SK-N-MC (cell line): ENCODE data around the gene SAV1.

Experiments
- DNase-seq: peaks from one replicate; pipeline ENCODE4 v3.0.0-alpha.2; 2011; ENCODE audit warnings: low read depth, low spot score
- H3K27ac ChIP-seq: fragments of 200-600 bp; sonication (generic); 2 replicates; pipeline ENCODE4 v1.5.1; 2016; ENCODE audit warnings: mixed run types
- H3K36me3 ChIP-seq: fragments of 200-600 bp; sonication (generic); 2 replicates; pipeline ENCODE4 v1.6.1; 2017; ENCODE audit warnings: antibody characterized with exemption, low read length, mixed read lengths; ENCODE audit not compliant: insufficient read depth
- H3K4me3 ChIP-seq: fragments of 200-600 bp; sonication (generic); 2 replicates; pipeline ENCODE4 v1.5.1; 2016
- H3K9ac ChIP-seq: fragments of 200-600 bp; sonication (generic); 2 replicates; pipeline ENCODE4 v1.8.0; 2017; ENCODE audit warnings: mixed run types, mixed read lengths; ENCODE audit not compliant: insufficient read length
- H3K9me3 ChIP-seq: fragments of 200-600 bp; sonication (generic); 2 replicates; pipeline ENCODE4 v1.6.1; 2017; ENCODE audit warnings: low read depth, mild to moderate bottlenecking, antibody characterized with exemption, low read length, moderate library complexity, mixed read lengths
- EZH2 ChIP-seq: fragments of 200-600 bp; sonication (generic); IDR thresholded peaks from one replicate; pipeline ENCODE4 v1.6.1; 2017; ENCODE audit warnings: antibody characterized with exemption
- FOXP2 ChIP-seq: optimal IDR thresholded peaks from 2 replicates; pipeline ENCODE3; 2011; ENCODE audit warnings: mild to moderate bottlenecking, moderate library complexity; ENCODE audit not compliant: insufficient read depth; ENCODE audit errors: extremely low read length, control extremely low read depth
- POLR2AphosphoS5 ChIP-seq: IDR thresholded peaks from 2 replicates; pipeline ENCODE4 v1.6.1; 2012; ENCODE audit warnings: mild to moderate bottlenecking, low read depth, low read length, borderline replicate concordance

Gene SAV1

GRCh38 chr14:50607181-50607580 lies 60.9 kb downstream of the SAV1 start:
- Histone ChIP-seq H3K4me3 (no peak overlapping the region), H3K36me3 (no peaks in the 10 kb centered on the region), H3K9me3 (no peaks in the 10 kb centered on the region), H3K9ac (no peak overlapping the region), H3K27ac (no peak overlapping the region)
- TF ChIP-seq EZH2: no peak
- no peak for TF ChIP-seq FOXP2
- no peak for TF ChIP-seq POLR2AphosphoS5
- no peak for DNase-seq

GRCh38 chr14:50606468-50606867 lies 61.6 kb downstream of the SAV1 start:
- TF ChIP-seq FOXP2: no peak
- no peak for TF ChIP-seq POLR2AphosphoS5
- no peak for TF ChIP-seq EZH2

GRCh38 chr14:50605766-50606165 lies 62.3 kb downstream of the SAV1 start:
- DNase-seq: no peak
- no peak for TF ChIP-seq EZH2
- no peak for TF ChIP-seq FOXP2
- TF ChIP-seq POLR2AphosphoS5: no peak
- Histone ChIP-seq H3K9ac (peak overlapping the region; percentile 10), H3K4me3 (no peak overlapping the region), H3K27ac (peak overlapping the region; percentile 49; the same call in 1 of the 2 replicates), H3K36me3 (no peaks in the 10 kb centered on the region), H3K9me3 (no peaks in the 10 kb centered on the region)

More at GRCh38 chr14:50606468-50606867, 61.6 kb downstream of the SAV1 start:
- Histone ChIP-seq H3K9me3 (no peaks in the 10 kb centered on the region), H3K36me3 (no peaks in the 10 kb centered on the region), H3K9ac (no peak overlapping the region), H3K4me3 (no peak overlapping the region), H3K27ac (no peak overlapping the region)
- DNase-seq: no peak

- DNase-seq: no peak
These were observed 64.5 kb downstream of the SAV1 start for GRCh38 chr14:50603565-50603964.

GRCh38 chr14:50602035-50602434 lies 66.1 kb downstream of the SAV1 start:
- Histone ChIP-seq H3K9ac (no peak overlapping the region), H3K36me3 (no peaks in the 10 kb centered on the region), H3K27ac (no peak overlapping the region), H3K9me3 (no peaks in the 10 kb centered on the region), H3K4me3 (no peak overlapping the region)
- DNase-seq: no peak
- TF ChIP-seq EZH2 (no peak), POLR2AphosphoS5 (no peak), FOXP2 (no peak)

More at GRCh38 chr14:50603565-50603964, 64.5 kb downstream of the SAV1 start:
- Histone ChIP-seq H3K9me3 (no peaks in the 10 kb centered on the region), H3K4me3 (no peak overlapping the region), H3K9ac (no peak overlapping the region), H3K27ac (no peak overlapping the region), H3K36me3 (no peaks in the 10 kb centered on the region)
- no peak for TF ChIP-seq EZH2
- TF ChIP-seq POLR2AphosphoS5: no peak
- TF ChIP-seq FOXP2: no peak

- DNase-seq: no peak
- no peak overlapping the region for H3K9ac ChIP-seq
- H3K36me3 ChIP-seq: no peaks in the 10 kb centered on the region
- H3K4me3 ChIP-seq: no peak overlapping the region
- TF ChIP-seq POLR2AphosphoS5 (no peak), EZH2 (no peak), FOXP2 (no peak)
- no peaks in the 10 kb centered on the region for H3K9me3 ChIP-seq
- H3K27ac ChIP-seq: no peak overlapping the region
These were observed 66.7 kb downstream of the SAV1 start for GRCh38 chr14:50601394-50601793.

GRCh38 chr14:50600849-50601248 lies 67.3 kb downstream of the SAV1 start:
- Histone ChIP-seq H3K36me3 (no peaks in the 10 kb centered on the region), H3K9me3 (no peaks in the 10 kb centered on the region), H3K27ac (no peak overlapping the region), H3K9ac (no peak overlapping the region), H3K4me3 (no peak overlapping the region)
- no peak for DNase-seq
- TF ChIP-seq POLR2AphosphoS5 (no peak), EZH2 (no peak), FOXP2 (no peak)

- no peak for DNase-seq
- H3K9ac ChIP-seq: no peak overlapping the region
- no peak overlapping the region for H3K27ac ChIP-seq
- TF ChIP-seq POLR2AphosphoS5 (no peak), FOXP2 (no peak), EZH2 (no peak)
- H3K9me3 ChIP-seq: no peaks in the 10 kb centered on the region
- no peaks in the 10 kb centered on the region for H3K36me3 ChIP-seq
- no peak overlapping the region for H3K4me3 ChIP-seq
These were observed 68.2 kb downstream of the SAV1 start for GRCh38 chr14:50599700-50600444.
